Measurements from ENCODE around the gene PPARG. TPM values are rescaled to one million over a fixed set of nuclear protein-coding genes. Genes with fewer than 3 reads are reported as not detected.

Gene PPARG
- total and polyA plus RNA-seq, 2 donors (not counting 3 experiments of a cell fraction or from before 2014, with no cell fraction given) = 0.15 to 1.3 TPM

DNA sequence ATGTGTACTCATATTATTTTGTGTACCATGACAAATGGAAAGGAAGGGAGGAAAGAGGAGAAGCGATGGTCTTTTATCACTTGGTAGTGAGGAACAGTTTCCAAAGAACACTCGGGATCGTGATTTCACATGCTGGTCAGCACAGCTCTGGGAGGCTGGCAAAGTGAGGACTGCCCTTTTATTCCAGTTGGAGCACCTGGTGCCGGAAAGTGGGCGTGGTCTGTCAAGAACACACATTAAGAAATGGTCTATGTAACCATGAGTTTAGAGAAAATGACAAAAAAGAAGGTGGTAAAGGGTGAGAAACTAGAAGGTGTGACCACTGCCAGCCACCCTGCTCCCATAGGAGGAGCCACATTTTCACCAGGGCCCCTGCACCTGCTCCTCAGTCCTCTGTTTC, 188.4 kb downstream of the PPARG start:
- ChIA-PET POLR2A (no interaction called here), CTCF (interaction anchor here (1.2 to 7.9 kb wide), 3 partner anchors 158 to 340 kb away, joined by 3 to 256 read pairs (median 6); no protein-coding TSS in a partner anchor)
- Histone ChIP-seq H3K9me3 (replicated peaks; ENCODE audit: control insufficient read depth, insufficient read depth, low read length) (no peaks in the 10 kb centered on the region), H3K36me3 (ENCODE audit: control insufficient read depth in 2 of 2, extremely low read depth in 1 of 2, insufficient read depth in 2 of 2, low read length in 2 of 2) (no peaks in the 10 kb centered on the region), H4K20me1 (replicated peaks; ENCODE audit: control insufficient read depth, extremely low read depth, insufficient read depth, low read length) (no peaks in the 10 kb centered on the region), H3K4me3 (replicated peaks in 1 of 3; ENCODE audit: insufficient read depth in 1 of 3, low read depth in 1 of 3, low read length in 3 of 3) (no peak overlapping the region), H2AFZ (ENCODE audit: low read depth, low read length) (no peak overlapping the region), H3K79me2 (ENCODE audit: control insufficient read depth, insufficient read depth, low read length) (no peaks in the 10 kb centered on the region), H3K9me1 (replicated peaks; ENCODE audit: control insufficient read depth, extremely low read depth, insufficient read depth, low read length) (no peaks in the 10 kb centered on the region), H3K27ac (ENCODE audit: insufficient read depth, low read depth, low read length) (no peak overlapping the region), H3K4me2 (ENCODE audit: insufficient read depth, low read length) (no peak overlapping the region), H3K4me1 (ENCODE audit: control insufficient read depth, extremely low read depth, insufficient read depth, low read length) (peaks cover 11% of the 10 kb centered on the region), H3K9ac (replicated peaks; ENCODE audit: extremely low read depth, insufficient read depth, low read length) (no peak overlapping the region), H3K27me3 (ENCODE audit: control insufficient read depth in 2 of 2, insufficient read depth in 2 of 2, low read length in 2 of 2) (no peaks in the 10 kb centered on the region)
- BruUV-seq (replicated peaks) = no TSS peak
- dilution Hi-C loops (cut with MboI; ENCODE audit: extremely low pct_ligation_motif_present, low sequenced_read_pairs) = no loop called here
- FAIRE-seq (no peak), DNase-seq (ENCODE audit: low read depth, low spot score) (no peak)
- intact Hi-C loops (cut with micrococcal nuclease) = loop anchor here (5.0 kb wide), 2 partner anchors 190 to 1100 kb away; partner anchors contain the start of gene PPARG
- no peak for TF ChIP-seq POLR2AphosphoS5 (IDR thresholded peaks at IDR 0.05; ENCODE audit: insufficient read depth, low read depth, low read length)

DNA sequence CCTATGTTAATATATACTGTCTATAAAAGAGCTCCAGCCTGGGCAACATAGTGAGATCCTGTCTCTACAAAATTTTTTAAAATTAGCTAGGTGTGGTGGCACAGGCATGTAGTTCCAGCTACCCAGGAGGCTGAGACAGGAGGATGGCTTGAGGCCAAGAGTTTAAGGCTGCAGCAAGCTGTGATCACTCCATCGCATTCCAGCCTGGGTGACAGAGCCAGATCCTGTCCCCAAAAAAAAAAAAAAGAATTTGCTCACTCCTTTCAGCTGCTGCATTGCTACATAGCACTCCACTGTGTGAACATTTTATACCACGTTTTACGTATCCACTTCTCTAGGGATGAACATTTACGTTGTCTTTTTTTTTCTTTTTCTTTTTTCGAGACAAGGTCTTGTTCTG, 189.5 kb downstream of the PPARG start:
- H3K4me2 ChIP-seq (ENCODE audit: insufficient read depth, low read length) = no peak overlapping the region
- no peak overlapping the region for H3K4me3 ChIP-seq (replicated peaks in 1 of 3; ENCODE audit: insufficient read depth in 1 of 3, low read depth in 1 of 3, low read length in 3 of 3)
- H3K9me3 ChIP-seq (replicated peaks; ENCODE audit: control insufficient read depth, insufficient read depth, low read length) = no peaks in the 10 kb centered on the region
- H3K4me1 ChIP-seq (ENCODE audit: control insufficient read depth, extremely low read depth, insufficient read depth, low read length) = peaks cover 12% of the 10 kb centered on the region
- DNase-seq (ENCODE audit: low read depth, low spot score) (no peak), FAIRE-seq (no peak)
- no peaks in the 10 kb centered on the region for H3K36me3 ChIP-seq (ENCODE audit: control insufficient read depth in 2 of 2, extremely low read depth in 1 of 2, insufficient read depth in 2 of 2, low read length in 2 of 2)
- ChIA-PET POLR2A (no interaction called here), CTCF (interaction anchor here (0.8 to 7.9 kb wide), 5 partner anchors 57 to 341 kb away, joined by 3 to 256 read pairs (median 29); no protein-coding TSS in a partner anchor)
- no peaks in the 10 kb centered on the region for H4K20me1 ChIP-seq (replicated peaks; ENCODE audit: control insufficient read depth, extremely low read depth, insufficient read depth, low read length)
- BruUV-seq (replicated peaks) = no TSS peak
- H3K79me2 ChIP-seq (ENCODE audit: control insufficient read depth, insufficient read depth, low read length) = no peaks in the 10 kb centered on the region
- no peak overlapping the region for H3K27ac ChIP-seq (ENCODE audit: insufficient read depth, low read depth, low read length)
- H3K9ac ChIP-seq (replicated peaks; ENCODE audit: extremely low read depth, insufficient read depth, low read length) = no peak overlapping the region
- intact Hi-C loops (cut with micrococcal nuclease) = loop anchor here (5.0 kb wide), 2 partner anchors 191 to 1101 kb away; partner anchors contain the start of gene PPARG
- no peaks in the 10 kb centered on the region for H3K9me1 ChIP-seq (replicated peaks; ENCODE audit: control insufficient read depth, extremely low read depth, insufficient read depth, low read length)
- TF ChIP-seq POLR2A (IDR thresholded peaks at IDR 0.05; ENCODE audit: low read depth, low read length) (no peak), FOS (IDR thresholded peaks at IDR 0.05; ENCODE audit: borderline replicate concordance, insufficient read depth, low read length) (no peak), GATA2 (IDR thresholded peaks at IDR 0.05; ENCODE audit: insufficient read depth, insufficient read length, low read depth, low read length) (no peak), JUN (IDR thresholded peaks at IDR 0.05; ENCODE audit: borderline replicate concordance, insufficient read depth, insufficient read length, low read depth) (no peak), EZH2 (IDR thresholded peaks at IDR 0.05; ENCODE audit: borderline replicate concordance, low read depth, low read length, severe bottlenecking) (no peak), MYC (IDR thresholded peaks at IDR 0.05; ENCODE audit: low read depth, low read length) (no peak), POLR2AphosphoS5 (IDR thresholded peaks at IDR 0.05; ENCODE audit: insufficient read depth, low read depth, low read length) (no peak)
- TF ChIP-seq, protein P1, sequence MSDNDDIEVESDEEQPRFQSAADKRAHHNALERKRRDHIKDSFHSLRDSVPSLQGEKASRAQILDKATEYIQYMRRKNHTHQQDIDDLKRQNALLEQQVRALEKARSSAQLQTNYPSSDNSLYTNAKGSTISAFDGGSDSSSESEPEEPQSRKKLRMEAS (IDR thresholded peaks at IDR 0.05; ENCODE audit: insufficient read depth, insufficient read length) = no peak
- TF ChIP-seq, protein P2, sequence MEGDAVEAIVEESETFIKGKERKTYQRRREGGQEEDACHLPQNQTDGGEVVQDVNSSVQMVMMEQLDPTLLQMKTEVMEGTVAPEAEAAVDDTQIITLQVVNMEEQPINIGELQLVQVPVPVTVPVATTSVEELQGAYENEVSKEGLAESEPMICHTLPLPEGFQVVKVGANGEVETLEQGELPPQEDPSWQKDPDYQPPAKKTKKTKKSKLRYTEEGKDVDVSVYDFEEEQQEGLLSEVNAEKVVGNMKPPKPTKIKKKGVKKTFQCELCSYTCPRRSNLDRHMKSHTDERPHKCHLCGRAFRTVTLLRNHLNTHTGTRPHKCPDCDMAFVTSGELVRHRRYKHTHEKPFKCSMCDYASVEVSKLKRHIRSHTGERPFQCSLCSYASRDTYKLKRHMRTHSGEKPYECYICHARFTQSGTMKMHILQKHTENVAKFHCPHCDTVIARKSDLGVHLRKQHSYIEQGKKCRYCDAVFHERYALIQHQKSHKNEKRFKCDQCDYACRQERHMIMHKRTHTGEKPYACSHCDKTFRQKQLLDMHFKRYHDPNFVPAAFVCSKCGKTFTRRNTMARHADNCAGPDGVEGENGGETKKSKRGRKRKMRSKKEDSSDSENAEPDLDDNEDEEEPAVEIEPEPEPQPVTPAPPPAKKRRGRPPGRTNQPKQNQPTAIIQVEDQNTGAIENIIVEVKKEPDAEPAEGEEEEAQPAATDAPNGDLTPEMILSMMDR (IDR thresholded peaks at IDR 0.05; ENCODE audit: extremely low read depth in 1 of 2, insufficient read depth in 1 of 2, low read depth in 1 of 2, low read length in 2 of 2) = no peak
- no peaks in the 10 kb centered on the region for H3K27me3 ChIP-seq (ENCODE audit: control insufficient read depth in 2 of 2, insufficient read depth in 2 of 2, low read length in 2 of 2)
- H2AFZ ChIP-seq (ENCODE audit: low read depth, low read length) = no peak overlapping the region
- dilution Hi-C loops (cut with MboI; ENCODE audit: extremely low pct_ligation_motif_present, low sequenced_read_pairs) = no loop called here

Measured in endothelial cell of umbilical vein (primary cell).